Measurements from ENCODE around the gene LIN52.

DNA sequence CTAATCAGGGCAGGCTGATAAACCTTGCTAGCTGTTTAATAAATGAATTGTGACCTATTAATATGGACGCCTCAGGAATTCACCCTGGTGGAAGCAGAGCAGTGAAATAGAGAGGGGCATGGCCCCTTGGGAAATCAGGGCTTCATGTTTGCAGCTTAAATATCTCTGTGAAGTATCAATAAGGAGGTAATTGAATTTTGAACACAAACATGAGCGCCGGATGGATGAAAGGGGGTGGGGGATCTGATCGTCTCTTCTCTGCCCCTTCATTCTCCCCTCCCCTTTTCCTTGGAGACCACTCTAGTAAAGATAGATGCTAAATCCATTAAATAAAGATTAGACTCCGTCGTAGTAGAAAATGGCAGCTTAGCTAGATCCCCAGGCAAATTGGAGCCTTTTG, 70.5 kb downstream of the LIN52 start:
- TF ChIP-seq POLR2AphosphoS5 (IDR thresholded peaks at IDR 0.05; ENCODE audit: low read depth, low read length) (no peak), SIN3A (IDR thresholded peaks at IDR 0.05; ENCODE audit: borderline replicate concordance, insufficient read depth, low read length) (no peak)
- TF ChIP-seq, protein P1, sequence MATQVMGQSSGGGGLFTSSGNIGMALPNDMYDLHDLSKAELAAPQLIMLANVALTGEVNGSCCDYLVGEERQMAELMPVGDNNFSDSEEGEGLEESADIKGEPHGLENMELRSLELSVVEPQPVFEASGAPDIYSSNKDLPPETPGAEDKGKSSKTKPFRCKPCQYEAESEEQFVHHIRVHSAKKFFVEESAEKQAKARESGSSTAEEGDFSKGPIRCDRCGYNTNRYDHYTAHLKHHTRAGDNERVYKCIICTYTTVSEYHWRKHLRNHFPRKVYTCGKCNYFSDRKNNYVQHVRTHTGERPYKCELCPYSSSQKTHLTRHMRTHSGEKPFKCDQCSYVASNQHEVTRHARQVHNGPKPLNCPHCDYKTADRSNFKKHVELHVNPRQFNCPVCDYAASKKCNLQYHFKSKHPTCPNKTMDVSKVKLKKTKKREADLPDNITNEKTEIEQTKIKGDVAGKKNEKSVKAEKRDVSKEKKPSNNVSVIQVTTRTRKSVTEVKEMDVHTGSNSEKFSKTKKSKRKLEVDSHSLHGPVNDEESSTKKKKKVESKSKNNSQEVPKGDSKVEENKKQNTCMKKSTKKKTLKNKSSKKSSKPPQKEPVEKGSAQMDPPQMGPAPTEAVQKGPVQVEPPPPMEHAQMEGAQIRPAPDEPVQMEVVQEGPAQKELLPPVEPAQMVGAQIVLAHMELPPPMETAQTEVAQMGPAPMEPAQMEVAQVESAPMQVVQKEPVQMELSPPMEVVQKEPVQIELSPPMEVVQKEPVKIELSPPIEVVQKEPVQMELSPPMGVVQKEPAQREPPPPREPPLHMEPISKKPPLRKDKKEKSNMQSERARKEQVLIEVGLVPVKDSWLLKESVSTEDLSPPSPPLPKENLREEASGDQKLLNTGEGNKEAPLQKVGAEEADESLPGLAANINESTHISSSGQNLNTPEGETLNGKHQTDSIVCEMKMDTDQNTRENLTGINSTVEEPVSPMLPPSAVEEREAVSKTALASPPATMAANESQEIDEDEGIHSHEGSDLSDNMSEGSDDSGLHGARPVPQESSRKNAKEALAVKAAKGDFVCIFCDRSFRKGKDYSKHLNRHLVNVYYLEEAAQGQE (IDR thresholded peaks at IDR 0.05; ENCODE audit: insufficient read depth in 1 of 2, low read depth in 2 of 2, low read length in 2 of 2), result no peak
